Measurements from ENCODE around the gene TMEM132D.
"Not testable (repeated sequence)": the region's sequence is repeated elsewhere in the genome, so short reads cannot be mapped to it uniquely, and the experiment has no call there.

TMEM132D gene

DNA sequence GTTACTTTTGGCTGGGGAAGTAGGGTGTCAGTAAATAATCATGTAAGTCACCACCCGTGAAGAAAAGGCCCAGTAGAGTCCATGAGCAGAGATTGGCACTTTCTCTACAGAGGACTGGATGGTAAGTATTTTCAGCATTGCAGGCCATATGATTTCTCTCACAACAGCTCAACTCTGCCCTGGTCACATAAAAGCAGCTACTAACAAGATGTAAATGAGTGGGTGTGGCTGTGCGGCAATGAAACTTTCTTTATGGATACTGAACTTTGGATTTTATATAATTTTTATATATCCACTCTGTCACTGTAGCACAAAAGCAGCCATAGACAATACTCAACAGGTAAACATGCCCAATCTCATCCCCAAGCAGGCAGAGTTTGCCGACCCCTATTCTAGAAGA is 706.9 kb downstream of the TMEM132D start:
- no peak for DNase-seq

DNA sequence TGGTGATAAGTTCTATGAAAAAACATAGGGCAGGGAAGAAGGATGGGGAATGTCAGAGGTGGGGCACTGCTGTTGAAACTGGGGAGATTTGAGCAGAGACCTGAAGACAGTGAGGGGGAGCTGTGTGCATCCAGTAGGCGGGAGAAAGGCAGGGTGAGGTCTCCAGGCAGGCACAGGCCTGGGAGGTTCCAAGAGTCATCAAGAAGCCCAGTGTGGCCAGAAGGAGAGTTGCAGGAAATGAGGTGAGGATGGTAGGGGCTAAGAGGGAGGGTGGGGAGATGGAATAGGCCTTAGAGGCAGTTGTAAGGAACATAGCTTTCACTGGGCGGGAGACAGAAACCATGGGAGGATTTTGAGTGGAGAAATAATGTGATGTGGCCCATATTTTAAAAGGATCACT is 708.7 kb downstream of the TMEM132D start:
- no peak for TF ChIP-seq POLR2A (IDR thresholded peaks at IDR 0.05; ENCODE audit: low read length)
- no peak for TF ChIP-seq GATA1 (IDR thresholded peaks at IDR 0.05; ENCODE audit: low read depth, low read length)

More for the DNA sequence above, 706.9 kb downstream of the TMEM132D start:
- TF ChIP-seq GATA1 (IDR thresholded peaks at IDR 0.05; ENCODE audit: low read depth, low read length), result no peak
- no peak for TF ChIP-seq POLR2A (IDR thresholded peaks at IDR 0.05; ENCODE audit: low read length)

DNA sequence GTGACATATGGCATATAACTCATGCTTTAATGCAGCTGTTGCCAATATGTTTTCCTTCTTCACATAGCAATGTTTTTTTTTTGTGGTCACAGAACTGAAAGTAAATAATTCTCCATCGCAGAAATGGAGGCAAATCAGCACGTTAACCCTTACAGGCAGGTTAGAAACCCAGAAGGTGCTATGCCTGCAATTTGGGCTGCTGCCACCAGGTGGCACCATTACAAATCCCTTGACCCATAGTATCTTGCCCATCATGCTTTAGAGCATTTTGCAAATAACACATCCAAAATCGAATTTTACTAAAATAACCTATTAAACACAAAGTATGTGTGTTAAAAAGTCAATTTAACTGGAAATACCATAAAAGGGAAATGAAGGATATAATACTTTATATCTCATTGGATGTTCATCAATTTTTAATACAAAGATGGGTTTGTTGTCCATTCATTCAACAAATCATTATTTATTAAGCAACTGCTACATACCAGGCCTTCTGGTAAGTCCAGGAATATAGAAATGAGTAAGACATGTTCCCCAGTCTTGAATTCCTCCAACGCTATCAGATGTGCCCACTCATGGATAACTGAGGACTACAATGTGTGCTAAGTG is 710.5 kb downstream of the TMEM132D start:
- TF ChIP-seq GATA1 (IDR thresholded peaks at IDR 0.05; ENCODE audit: low read depth, low read length) (no peak), POLR2A (IDR thresholded peaks at IDR 0.05; ENCODE audit: low read length) (no peak)
- peak; percentile 15 to 49 for DNase-seq

More for the DNA sequence above, 708.7 kb downstream of the TMEM132D start:
- DNase-seq, result no peak

DNA sequence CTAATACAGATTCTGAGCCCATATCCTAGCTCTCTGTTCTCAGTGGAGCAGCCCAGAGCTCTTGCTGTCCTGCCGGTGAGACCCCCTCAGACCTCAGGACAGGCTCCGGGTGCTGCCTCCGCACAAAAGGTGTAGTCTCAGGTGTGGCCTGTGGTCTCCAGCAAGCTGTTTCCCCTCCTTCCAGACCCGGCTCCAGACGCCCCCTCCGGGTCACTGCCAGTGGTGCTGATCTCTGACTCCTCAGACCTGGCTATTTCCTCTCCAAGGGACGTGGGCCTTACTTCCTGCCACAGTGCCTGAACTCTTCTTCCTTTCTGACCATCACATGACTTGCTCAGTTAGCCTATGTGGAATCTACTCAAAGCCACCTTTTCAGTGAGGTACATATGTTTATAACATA is 713.0 kb downstream of the TMEM132D start:
- no peak for DNase-seq
- no peak for TF ChIP-seq POLR2A (IDR thresholded peaks at IDR 0.05; ENCODE audit: low read length)
- TF ChIP-seq GATA1 (IDR thresholded peaks at IDR 0.05; ENCODE audit: low read depth, low read length), result no peak

DNA sequence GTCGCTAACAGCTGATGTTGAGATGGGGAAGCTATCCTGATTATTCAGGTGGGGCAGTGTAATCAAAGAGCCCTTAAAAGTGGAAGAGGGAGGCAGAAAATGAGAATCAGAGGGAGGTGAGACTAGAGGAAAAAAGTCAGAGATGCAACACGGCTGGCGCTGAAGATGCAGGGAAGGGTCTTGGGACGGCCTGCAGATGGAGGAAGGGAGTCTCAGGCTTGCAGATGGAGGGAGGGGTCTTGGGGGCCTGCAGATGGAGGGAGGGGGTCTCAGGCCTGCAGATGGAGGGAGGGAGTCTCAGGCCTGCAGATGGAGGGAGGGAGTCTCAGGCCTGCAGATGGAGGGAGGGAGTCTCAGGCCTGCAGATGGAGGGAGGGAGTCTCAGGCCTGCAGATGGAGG is 713.9 kb downstream of the TMEM132D start:
- not testable (repeated sequence) for DNase-seq

DNA sequence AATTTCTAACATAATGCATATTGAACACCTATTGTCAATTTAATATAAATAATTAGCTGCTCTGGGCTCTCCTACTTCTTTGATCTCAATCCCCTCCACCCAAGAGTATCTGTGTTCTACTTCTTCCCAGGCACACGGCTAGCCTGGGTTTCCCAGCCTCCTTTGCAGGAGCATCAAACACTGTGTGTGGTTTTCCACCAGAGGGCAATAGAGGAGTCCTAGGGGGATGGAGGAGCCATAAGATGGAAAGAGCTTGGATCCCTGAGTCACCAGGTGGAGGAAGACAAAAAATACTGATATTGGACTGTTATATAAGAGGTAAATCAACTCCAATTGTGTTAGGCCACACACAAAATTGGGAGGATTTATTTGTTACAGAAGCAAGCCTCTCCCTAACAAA is 716.9 kb downstream of the TMEM132D start:
- DNase-seq, result peak; percentile 10 to 11

DNA sequence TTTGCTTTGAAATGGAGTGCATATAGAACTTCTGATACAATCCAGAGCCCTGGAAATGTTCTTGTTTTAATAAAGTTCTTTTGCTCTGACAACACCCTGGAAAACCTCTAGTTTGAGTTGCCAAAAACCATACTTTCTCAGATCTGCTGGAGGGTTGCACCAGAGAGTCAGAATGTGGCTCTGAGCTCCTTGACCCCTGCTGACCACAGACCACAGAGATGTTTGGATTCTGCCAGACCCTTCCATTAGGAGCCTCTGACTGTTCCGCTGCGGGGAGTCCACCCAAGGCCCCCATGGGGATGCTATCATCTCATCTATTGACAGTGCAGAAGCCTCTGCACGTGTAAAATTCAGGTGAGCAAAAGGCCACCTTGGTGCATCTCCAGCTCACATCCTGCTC is 718.0 kb downstream of the TMEM132D start:
- no peak for DNase-seq
- TF ChIP-seq GATA1 (IDR thresholded peaks at IDR 0.05; ENCODE audit: low read depth, low read length), result no peak
- no peak for TF ChIP-seq POLR2A (IDR thresholded peaks at IDR 0.05; ENCODE audit: low read length)

More for the DNA sequence above, 716.9 kb downstream of the TMEM132D start:
- TF ChIP-seq POLR2A (IDR thresholded peaks at IDR 0.05; ENCODE audit: low read length) (no peak), GATA1 (IDR thresholded peaks at IDR 0.05; ENCODE audit: low read depth, low read length) (no peak)

DNA sequence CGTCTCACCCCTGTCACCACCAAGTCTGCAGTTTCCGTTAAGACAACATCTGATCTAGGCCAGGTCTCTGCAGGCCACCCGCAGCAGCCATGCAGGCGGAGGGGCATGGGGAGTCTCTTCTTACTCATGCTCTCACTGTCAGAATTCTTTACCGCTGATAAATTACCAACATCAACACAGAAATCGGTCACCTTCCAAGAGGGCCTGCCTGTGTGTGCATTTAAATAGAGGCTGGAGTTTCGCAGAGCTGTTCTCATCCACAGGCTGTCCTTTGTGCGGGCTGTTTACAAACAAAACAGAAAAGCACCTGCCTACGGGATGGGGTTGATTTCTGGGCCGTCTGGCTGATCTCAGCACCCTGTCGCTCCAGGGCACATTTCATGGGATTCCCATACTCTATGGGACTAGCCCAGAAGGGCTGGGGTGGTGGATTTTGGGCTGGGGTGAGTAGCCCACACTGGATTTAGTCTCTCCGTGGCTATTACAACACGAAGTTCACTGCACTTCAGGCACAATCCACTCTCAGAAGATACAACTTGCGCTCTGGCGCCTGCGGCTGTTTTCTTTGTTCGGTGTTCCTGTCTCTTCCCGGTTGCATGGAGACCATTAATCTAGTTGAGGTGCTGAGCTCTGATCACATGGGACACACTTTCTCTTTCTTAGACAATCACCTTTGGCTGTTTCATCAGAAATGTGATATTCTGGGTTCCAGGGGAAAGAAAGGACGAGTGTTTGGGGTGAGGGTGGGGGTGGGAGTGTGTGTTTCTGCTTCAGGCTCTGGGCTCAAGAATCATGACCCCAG is 719.5 kb downstream of the TMEM132D start:
- TF ChIP-seq GATA1 (IDR thresholded peaks at IDR 0.05; ENCODE audit: low read depth, low read length), result no peak
- no peak for TF ChIP-seq POLR2A (IDR thresholded peaks at IDR 0.05; ENCODE audit: low read length)
- no peak for DNase-seq

DNA sequence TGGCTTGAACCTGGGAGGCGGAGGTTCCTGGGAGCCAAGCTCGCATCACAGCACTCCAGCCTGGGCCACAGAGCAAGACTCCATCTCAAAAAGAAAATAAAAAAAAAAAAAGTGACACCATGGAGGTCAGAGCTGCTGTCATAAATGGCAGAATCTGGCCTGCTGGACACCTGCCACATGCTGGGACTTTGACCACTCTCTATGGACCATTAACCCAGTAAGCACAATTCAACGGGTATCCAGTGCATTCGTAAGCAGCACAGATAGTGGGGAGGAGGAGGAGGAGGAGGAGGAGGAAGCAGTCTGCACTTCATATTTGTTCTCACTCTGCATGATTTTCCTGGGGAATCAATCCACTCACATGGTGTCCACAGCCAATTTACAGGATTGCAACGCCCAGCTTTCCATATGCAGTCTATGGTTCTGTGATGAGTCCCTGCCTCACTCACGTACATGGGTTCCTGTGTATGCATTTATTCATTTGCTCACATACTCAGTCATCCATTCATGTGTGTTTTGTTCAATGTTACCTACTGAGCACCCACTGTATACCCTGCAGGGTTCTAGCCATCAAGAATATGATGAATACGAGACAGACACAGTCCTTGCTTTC is 723.8 kb downstream of the TMEM132D start:
- TF ChIP-seq POLR2A (IDR thresholded peaks at IDR 0.05; ENCODE audit: low read length), result no peak
- no peak for TF ChIP-seq GATA1 (IDR thresholded peaks at IDR 0.05; ENCODE audit: low read depth, low read length)
- no peak for DNase-seq

DNA sequence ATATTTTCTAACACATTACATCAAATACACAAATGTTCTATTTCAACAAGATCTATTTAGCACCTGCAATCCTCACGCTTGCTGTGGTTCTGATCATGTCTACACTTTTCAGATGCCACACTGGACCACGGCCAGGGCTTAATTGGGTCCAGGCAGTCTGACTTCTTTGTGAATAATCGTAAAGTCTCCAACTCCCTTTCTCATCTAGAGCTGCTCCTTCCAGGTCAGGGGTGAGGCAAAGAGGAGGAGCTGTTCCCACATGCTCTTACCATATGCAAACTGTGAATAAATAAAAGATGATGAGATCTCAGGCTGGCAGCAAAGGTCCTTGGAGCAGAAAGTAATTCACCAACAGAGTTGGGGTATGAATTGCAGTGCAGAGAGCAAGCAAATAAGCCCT is 733.9 kb downstream of the TMEM132D start:
- TF ChIP-seq POLR2A (IDR thresholded peaks at IDR 0.05; ENCODE audit: low read length), result no peak
- no peak for TF ChIP-seq GATA1 (IDR thresholded peaks at IDR 0.05; ENCODE audit: low read depth, low read length)
- DNase-seq, result no peak

DNA sequence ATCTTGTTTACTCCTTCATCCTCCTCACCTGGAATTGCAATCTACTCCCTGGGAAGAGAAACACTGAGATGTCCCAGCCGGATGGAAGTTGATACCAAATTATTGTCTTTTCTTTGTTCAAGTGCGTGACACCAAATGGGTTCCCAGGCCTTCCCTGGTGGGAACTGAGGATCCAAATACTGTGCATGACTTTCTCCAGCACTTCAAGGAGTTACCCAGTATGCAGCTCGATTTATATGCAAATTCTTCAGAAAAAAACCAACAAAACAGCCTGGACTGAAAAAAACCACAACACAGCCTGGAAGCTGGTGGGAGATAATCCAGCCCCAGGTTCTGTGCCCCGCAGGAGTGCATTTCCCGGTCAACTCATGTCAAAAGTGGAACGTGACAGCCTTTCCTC is 740.0 kb downstream of the TMEM132D start:
- TF ChIP-seq GATA1 (IDR thresholded peaks at IDR 0.05; ENCODE audit: low read depth, low read length) (no peak), POLR2A (IDR thresholded peaks at IDR 0.05; ENCODE audit: low read length) (no peak)
- DNase-seq, result no peak

DNA sequence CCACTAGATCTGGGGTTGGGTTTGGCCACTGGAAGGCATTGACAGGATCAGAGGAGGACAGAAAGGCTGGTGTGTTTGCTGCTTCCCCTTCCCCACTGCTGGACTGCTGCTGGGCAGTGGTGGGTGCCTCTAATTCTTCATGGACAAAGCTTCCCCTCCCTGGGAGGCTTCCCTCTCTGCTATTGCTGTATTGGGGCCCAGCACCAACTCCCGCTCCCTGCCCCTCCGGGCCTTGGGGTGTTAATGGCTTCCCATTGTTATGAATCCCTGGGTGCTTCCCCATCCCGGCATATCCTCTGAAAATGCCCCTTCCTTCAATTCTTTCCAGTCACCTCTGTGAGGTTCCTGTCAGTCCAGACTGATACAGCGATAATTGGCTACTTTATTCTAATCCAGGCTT is 740.4 kb downstream of the TMEM132D start:
- DNase-seq, result no peak
- TF ChIP-seq GATA1 (IDR thresholded peaks at IDR 0.05; ENCODE audit: low read depth, low read length) (no peak), POLR2A (IDR thresholded peaks at IDR 0.05; ENCODE audit: low read length) (no peak)

DNA sequence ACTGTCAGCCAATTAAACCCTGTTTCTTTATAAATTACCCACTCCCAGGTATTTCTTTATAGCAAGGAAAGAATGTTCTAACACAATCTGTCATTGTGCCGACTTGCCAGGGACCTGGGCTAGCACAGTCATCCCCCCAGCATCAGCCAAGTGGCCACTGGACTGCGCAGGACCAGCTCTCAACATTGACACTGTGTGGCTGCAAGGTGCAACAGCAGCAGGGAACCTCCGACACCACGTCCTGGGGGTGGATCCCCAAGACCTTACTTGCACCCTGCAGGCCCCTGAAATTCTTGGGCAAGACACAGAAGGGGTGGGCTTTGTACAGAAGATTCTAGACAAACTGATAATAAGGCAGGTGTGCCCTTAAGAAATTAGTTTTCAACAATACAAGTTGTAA is 741.0 kb downstream of the TMEM132D start:
- DNase-seq, result no peak
- TF ChIP-seq GATA1 (IDR thresholded peaks at IDR 0.05; ENCODE audit: low read depth, low read length), result no peak
- no peak for TF ChIP-seq POLR2A (IDR thresholded peaks at IDR 0.05; ENCODE audit: low read length)

DNA sequence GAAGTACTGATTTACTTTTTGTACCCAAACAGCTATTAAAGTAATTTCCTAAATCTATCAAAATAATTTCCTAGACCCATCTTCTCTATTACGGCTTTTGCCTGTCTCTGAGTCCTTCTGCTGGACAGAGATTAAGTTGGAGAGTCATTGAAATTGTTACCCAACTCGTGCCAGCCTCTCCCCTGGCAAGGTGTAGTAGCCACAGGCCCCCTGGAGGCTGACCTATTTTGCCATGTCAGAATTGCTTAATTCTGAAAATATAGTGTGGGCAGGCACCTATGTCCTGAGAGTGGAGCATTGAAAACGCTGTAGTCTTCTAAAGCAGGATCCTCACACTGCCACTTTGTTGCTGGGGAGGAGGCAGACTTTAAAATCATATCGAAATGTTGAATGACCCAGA is 742.3 kb downstream of the TMEM132D start:
- no peak for DNase-seq
- TF ChIP-seq POLR2A (IDR thresholded peaks at IDR 0.05; ENCODE audit: low read length) (no peak), GATA1 (IDR thresholded peaks at IDR 0.05; ENCODE audit: low read depth, low read length) (no peak)

DNA sequence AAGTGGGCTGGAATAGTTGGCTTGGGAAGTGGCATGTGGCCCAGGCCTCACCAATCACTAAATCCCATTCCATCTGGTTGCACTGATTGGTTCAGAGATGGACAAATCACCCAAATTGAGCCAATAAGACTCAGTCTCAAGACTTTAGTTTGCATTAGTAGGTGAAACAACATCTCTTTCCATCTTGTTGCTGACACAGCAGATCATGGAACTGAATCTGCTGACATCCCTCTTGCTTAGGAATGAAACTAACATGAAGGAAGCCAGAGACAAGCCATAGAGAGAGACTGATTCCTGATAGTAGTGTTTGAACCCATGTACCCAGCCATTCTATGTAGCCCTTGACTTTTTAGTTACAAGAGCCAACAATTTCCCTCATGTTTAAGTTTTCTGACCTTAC is 743.5 kb downstream of the TMEM132D start:
- no peak for TF ChIP-seq GATA1 (IDR thresholded peaks at IDR 0.05; ENCODE audit: low read depth, low read length)
- TF ChIP-seq POLR2A (IDR thresholded peaks at IDR 0.05; ENCODE audit: low read length), result no peak
- DNase-seq, result no peak

Data from erythroblast (primary cell).